DND-41 (cell line): ENCODE measurements around the gene APOF.

ENCODE experiments used
- ATAC-seq: fragments of 200-7000 bp; cut with Tn5 transposase; 3 replicates; pipeline ENCODE4 v1.9.1; 2021; ENCODE audit warnings: low read depth; ENCODE audit not compliant: insufficient read depth
- DNase-seq: peaks from one replicate; pipeline ENCODE4 v3.0.0-alpha.2; 2020
- H2AFZ ChIP-seq: 2 replicates; pipeline ENCODE4 v1.6.0; 2012; ENCODE audit warnings: low read depth, low read length
- H3K27ac ChIP-seq: 2 replicates; pipeline ENCODE4 v1.5.1; 2012; ENCODE audit warnings: low read length, inconsistent platforms
- H3K27me3 ChIP-seq: fragments of 200-600 bp; sonication (generic); 2 replicates; pipeline ENCODE4 v1.6.0; 2012; ENCODE audit warnings: low read length, mild to moderate bottlenecking, inconsistent platforms; ENCODE audit not compliant: insufficient read depth, poor library complexity
- H3K36me3 ChIP-seq: 2 replicates; pipeline ENCODE4 v1.5.1; 2012; ENCODE audit warnings: low read length, inconsistent platforms; ENCODE audit not compliant: insufficient read depth
- H3K4me1 ChIP-seq: 2 replicates; pipeline ENCODE4 v1.5.1; 2012; ENCODE audit warnings: mild to moderate bottlenecking, low read length; ENCODE audit not compliant: insufficient read depth
- H3K4me2 ChIP-seq: 2 replicates; pipeline ENCODE4 v1.6.0; 2012; ENCODE audit warnings: mild to moderate bottlenecking, moderate library complexity, low read length, inconsistent platforms; ENCODE audit not compliant: insufficient read depth
- H3K4me3 ChIP-seq, 2 experiments: fragments of 200-600 bp in 1 of 2; shearing (Covaris generic) in 1 of 2; 2 replicates each; pipeline ENCODE4 v1.5.1; 2012 to 2016; ENCODE audit warnings: inconsistent platforms in 2 of 2, low read length in 2 of 2, mild to moderate bottlenecking in 2 of 2, low read depth in 1 of 2, moderate library complexity in 1 of 2
- H3K79me2 ChIP-seq: 2 replicates; pipeline ENCODE4 v1.6.0; 2012; ENCODE audit warnings: low read length, inconsistent platforms; ENCODE audit not compliant: insufficient read depth
- H3K9ac ChIP-seq: 2 replicates; pipeline ENCODE4 v1.6.0; 2012; ENCODE audit warnings: low read depth, mild to moderate bottlenecking, inconsistent platforms, low read length, moderate library complexity
- H3K9me3 ChIP-seq: 2 replicates; pipeline ENCODE4 v1.5.1; 2012; ENCODE audit warnings: low read length, moderate library complexity, mild to moderate bottlenecking, inconsistent platforms; ENCODE audit not compliant: insufficient read depth, severe bottlenecking
- H4K20me1 ChIP-seq: 2 replicates; pipeline ENCODE4 v1.6.0; 2012; ENCODE audit warnings: low read length; ENCODE audit not compliant: insufficient read depth
- CTCF ChIP-seq: IDR thresholded peaks from 2 replicates; pipeline ENCODE4 v1.5.1; 2012; ENCODE audit warnings: borderline replicate concordance, low read length, moderate library complexity, mild to moderate bottlenecking; ENCODE audit not compliant: poor library complexity, severe bottlenecking; ENCODE audit errors: extremely low read depth
- EZH2 ChIP-seq: IDR thresholded peaks from 3 replicates; pipeline ENCODE4 v1.6.1; 2012; ENCODE audit warnings: borderline replicate concordance, low read depth, mild to moderate bottlenecking, moderate library complexity, low read length, inconsistent platforms; ENCODE audit not compliant: severe bottlenecking

The APOF gene

DNA sequence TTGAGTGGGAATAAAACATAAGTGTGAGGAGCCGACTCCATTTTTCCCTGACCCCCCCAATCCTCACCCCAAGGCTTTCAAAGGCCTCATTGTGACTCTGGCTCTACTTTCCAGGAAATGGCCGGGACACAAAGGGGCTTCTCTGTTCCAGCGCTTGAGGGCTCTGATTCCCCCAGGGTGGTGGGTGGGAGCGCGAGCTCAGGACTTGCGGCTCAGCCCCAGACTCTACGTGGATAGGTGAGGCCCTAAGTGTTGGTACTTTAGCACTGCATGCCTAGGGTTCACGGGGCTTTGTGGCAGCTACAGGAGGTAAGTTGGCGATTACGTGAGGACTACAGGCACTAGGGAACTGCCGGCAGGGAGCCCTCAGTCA is 47.4 kb downstream of the APOF start:
- H3K4me1 ChIP-seq, result peaks cover 25% of the 10 kb centered on the region
- H3K4me3 ChIP-seq, result peak overlapping the region; percentile 48 to 71; a peak in 3 of 4 replicates
- peaks cover 40% of the 10 kb centered on the region for H3K36me3 ChIP-seq
- no peaks in the 10 kb centered on the region for H3K27me3 ChIP-seq
- H3K9me3 ChIP-seq, result no peaks in the 10 kb centered on the region
- H3K27ac ChIP-seq, result peak overlapping the region; percentile 85
- peak overlapping the region; percentile 67 for H3K9ac ChIP-seq
- peaks cover 20% of the 10 kb centered on the region for H3K79me2 ChIP-seq
- ATAC-seq (peak; percentile 0; the same call in 1 of the 3 replicates), DNase-seq (peak; percentile 28)
- H3K4me2 ChIP-seq, result peak overlapping the region; percentile 68
- no peaks in the 10 kb centered on the region for H4K20me1 ChIP-seq
- peak overlapping the region; percentile 76 for H2AFZ ChIP-seq
- TF ChIP-seq EZH2, result no peak
- no peak for TF ChIP-seq CTCF

- Histone ChIP-seq H3K4me1 (peaks cover 14% of the 10 kb centered on the region), H3K4me3 (no peak overlapping the region), H3K4me2 (no peak overlapping the region), H3K9ac (no peak overlapping the region), H3K27me3 (no peaks in the 10 kb centered on the region), H3K36me3 (peaks cover 44% of the 10 kb centered on the region), H3K27ac (no peak overlapping the region), H3K79me2 (peaks cover 20% of the 10 kb centered on the region), H3K9me3 (no peaks in the 10 kb centered on the region), H2AFZ (no peak overlapping the region), H4K20me1 (no peaks in the 10 kb centered on the region)
- TF ChIP-seq CTCF (no peak), EZH2 (no peak)
- ATAC-seq (no peak), DNase-seq (no peak)
These were observed 51.7 kb downstream of the APOF start for GRCh38 chr12:56311003-56311402.
